Brain pericyte (primary cell): ENCODE results near the gene PRSS36.
A peak's percentile ranks its signal among the peaks of the same experiment; 100 is the strongest.

Experiments
- DNase-seq: peaks from one replicate; pipeline ENCODE4 v3.0.0-alpha.2; 2012; ENCODE audit warnings: low read depth, low spot score

PRSS36 gene

DNA sequence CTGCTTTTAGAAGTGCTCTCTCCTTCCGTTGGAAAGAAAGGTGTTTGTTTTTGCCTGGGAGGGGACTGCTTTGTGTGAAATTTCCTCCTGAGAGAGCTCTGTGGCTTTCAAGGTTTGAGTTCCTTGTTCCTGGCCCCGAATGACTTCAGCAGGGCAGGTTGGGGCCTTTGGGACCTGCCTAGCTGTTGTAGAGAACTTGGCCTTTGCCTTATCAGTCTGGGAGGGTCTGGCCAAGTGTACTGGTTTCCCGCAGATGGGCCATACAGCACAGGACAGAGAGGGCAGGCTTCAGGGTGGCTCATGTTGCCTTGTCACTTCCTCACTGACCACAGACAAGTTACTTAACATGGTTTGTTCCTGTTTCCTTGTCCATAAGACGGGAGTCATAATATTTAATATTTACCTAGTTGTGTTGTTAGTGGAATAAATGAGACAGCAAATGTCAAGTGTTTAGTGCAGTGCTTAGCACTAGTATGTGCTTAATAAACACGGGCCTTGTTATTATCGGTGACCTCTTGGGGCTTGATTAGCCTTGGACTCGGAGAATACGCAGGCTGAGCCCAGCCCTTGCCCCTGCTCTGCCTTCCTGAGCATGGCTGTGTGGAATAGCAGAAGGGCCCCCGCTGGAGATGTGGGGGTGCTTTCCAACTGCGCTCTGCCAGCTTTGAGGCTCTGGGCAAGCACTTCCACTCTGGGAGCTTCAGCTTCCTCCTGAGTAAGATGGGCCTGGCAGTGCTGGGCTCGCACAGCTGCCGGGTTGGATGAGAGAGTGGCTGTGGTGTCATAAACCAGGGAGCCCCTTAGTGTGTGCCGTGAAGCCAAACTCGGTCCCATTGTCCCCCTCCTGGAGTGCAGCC is 20.9 kb downstream of the PRSS36 start:
- DNase-seq: no peak

DNA sequence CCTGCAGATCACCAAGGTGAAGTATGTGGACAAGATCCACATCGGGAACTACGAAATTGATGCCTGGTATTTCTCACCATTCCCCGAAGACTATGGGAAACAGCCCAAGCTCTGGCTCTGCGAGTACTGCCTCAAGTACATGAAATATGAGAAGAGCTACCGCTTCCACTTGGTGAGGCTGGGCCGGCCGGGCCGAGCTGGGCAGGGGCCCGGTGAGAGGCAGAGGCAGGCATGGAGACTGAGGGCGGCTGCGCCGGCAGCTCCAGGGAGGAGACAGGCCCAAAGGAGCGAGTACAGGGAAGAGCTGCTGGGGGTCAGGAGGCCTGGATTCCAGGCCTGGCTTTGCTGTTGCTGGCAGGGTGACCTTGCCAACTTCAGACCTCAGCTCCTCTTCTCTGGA is 22.7 kb downstream of the PRSS36 start:
- DNase-seq: no peak

DNA sequence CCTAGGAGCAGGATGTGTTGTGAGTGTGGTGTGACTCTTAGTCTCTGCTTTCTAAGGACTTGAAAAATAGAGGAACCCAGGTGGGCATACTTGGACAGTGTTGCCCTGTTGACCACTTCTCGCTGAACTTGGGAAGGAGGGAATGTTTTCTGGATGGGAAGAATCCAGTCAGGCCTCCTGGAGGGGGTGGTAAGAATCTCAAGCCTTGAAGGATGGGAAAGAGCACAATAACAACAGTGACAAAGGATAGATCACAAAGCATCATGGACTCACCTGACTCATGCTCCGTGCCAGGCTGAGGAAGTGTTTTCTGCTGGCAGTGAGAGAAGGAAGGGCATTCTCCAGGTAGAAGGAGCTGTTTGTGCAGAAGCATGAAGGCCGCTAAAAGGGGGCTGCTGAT is 24.0 kb downstream of the PRSS36 start:
- no peak for DNase-seq

DNA sequence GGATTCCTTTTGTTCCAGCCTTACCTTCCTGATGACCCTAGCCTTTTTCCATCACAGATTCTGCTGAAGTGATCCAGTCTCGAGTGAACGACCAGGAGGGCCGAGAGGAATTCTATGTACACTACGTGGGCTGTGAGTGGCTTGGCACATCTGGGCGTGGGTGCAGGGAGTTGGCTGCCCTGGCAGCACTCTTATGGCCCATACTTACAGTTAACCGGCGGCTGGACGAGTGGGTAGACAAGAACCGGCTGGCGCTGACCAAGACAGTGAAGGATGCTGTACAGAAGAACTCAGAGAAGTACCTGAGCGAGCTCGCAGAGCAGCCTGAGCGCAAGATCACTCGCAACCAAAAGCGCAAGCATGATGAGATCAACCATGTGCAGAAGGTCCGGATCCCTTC is 29.7 kb downstream of the PRSS36 start:
- DNase-seq: no peak

DNA sequence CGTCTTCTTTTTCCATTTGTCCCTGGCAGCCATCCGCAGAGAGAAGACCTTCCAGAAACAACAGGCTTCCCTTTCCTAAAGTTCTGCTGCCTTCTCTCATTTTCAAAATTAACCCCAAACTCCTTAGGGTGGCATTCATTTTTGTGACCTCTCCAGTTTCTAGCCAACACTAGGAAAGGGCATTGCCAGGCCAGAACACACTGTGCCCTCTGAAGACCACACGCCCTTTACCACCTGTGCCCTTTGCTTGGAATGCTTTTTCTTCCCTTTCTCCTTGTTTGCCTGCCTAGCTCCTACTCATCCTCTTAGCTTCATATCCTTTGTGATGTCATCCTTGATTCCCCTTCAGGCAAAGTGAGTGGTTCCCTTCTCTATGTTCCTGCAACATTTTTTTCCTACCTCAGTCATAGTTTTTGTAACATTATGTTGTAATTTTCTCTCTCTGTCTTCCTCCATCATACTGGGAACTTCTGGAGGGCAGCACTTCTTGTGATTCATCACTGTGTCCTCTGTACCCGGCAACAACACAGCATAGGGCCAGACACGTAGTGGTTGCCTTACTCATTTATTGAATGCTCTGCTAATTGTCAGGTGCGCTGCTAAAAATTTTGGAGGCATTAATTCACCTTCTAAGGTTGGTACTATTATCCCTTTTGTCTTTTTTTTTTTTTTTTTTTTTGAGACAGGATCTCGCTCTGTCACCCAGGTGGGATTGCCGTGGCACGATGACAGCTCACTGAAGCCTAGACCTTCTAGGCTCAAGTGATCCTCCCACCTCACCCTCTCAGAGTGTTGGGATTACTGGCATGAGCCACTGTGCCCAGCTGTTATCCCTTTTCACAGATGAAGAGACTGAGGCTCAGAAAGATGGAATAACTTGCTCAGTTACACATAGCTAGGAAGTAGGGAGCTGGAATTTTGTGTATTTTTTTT is 31.4 kb downstream of the PRSS36 start:
- DNase-seq: no peak

DNA sequence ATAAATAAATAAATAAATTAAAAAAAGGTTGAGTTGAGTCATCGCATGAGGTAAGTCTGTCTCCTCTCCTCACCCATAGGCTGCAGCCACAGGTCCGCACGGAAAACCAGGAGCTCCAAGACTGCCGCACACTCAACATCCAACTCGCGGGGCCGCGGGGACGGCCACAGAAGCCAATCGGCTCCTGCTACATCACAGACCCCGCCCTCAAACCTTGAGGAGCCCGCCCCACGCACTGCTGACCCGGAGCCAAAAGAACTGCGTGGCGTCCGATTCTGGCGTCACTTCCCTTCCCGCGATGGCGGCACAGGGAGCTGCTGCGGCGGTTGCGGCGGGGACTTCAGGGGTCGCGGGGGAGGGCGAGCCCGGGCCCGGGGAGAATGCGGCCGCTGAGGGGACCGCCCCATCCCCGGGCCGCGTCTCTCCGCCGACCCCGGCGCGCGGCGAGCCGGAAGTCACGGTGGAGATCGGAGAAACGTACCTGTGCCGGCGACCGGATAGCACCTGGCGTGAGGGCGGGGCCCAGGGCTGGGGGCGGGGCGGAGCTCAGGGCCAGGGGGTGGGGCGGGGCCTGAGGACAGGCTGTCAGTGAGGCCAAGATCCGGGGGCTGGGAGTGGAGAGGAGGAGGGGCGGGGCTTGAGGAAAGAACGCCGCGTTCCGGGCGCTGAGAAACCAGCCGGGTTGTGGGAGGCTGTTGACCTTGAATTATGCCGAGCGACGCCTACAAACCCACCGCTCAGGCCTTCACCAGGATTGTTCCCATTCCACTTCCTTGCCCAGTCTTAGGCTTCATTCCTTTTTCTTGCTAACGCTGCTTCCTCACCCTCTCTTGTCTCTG is 32.3 kb downstream of the PRSS36 start, which contains the start of gene KAT8:
Gene KAT8, plus strand, starts transcription at position 281 of the 839 bp plus-strand sequence. Its CDS starts 18 bp downstream, at position 299.
- DNase-seq: peak; percentile 95

DNA sequence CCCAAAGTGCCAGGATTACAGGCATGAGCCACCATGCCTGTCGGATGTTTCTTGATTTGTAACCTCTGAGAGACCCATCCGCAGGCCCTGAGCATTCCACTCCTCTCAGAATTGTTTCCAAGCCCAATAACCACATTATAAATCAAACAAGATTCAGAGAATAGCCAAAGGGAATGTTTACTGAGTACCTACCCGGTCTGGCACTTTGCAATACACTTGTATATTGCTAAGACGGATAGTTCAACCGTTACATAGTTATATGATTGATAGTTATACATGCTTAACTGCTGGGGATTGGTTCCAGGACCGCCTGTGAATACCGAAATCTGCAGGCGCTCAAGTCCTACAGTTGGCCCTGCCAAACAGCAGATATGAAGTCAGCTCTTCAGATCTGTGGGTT is 35.4 kb downstream of the PRSS36 start:
- DNase-seq: no peak

DNA sequence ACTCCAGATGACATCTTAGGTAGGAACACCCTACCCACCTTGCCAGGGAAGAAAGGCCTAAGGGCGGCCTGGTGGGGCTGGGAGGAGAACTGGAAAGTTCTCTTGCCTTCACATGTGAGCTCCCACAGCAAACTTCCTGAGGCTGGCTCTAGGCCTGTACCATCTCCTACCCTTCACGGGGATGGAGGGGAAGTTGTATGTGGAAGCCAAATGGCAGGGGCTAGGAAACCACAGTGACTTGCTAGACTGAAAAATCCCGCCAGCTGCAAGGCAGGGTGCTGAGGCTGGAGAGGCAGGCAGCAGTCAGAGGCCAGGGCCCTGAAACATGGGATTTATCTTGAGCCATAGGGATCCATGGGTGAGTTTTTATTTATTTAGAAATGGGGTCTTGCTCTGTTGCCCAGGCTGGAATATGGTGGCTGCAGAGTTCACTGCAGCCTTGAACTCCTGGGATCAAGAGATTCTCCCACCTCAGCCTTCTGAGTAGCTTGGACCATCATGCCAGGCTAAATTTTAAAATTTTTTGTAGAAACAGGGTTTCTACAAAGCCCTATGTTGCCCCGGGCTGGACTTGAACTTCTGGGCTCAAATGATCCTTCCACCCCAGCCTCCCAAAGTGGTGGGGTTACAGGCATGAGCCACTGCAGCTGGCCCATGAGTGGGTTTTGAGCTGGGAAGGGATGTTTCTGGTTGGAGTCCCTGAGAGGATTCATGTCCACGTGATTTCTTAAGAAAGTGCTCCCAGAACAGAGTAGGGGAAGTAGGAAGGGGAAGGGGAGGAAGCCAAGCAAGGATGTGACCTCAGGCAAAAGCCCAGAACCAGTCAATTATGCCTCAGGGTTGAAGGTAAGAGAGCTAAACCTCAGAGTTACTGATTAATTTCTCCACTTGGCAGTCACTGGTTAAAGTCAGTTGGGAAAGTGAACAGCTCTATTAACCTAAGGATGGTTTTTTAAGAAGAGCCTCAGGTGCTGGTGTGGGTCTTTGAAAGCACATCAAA is 36.4 kb downstream of the PRSS36 start:
- DNase-seq: no peak

DNA sequence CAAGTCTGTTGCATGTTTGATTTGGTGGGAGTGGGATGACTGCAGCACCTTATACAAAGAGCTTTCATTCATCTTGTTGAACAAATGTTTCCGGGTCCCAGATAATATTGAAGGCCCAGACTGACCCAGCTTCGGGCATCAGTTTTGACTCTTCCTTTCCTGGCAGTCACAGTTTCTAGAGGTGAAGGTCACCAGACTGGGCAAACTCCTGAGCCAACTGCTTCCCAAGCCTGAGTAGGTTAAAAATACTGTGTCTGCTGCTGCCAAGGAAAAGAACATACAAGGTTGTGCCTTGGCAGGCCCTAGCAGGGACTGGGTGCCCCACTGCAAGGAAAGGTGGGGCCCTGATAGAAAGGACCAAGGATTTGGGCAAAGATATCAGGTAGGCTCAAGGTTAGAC is 37.2 kb downstream of the PRSS36 start:
- no peak for DNase-seq

DNA sequence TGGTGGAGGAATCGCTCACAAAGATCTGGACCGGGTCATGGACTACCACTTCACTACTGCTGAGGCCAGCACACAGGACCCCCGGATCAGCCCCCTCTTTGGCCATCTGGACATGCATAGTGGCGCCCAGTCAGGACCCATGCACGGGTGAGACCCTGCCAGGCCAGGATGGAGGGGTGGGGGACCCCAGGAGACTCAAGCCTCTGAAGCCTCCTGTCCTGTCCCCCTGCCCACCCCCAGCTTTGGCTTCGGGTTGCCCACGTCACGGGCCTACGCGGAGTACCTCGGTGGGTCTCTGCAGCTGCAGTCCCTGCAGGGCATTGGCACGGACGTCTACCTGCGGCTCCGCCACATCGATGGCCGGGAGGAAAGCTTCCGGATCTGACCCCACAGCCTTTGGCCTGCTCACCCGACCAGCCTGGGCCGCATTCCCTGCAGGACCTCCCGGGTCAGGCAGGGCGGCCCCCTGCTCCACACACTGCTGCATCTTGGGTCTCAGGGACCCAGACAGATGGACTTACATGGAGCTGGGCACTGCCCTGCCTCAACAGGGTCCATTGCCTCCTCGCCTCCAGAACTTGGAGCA is 37.9 kb downstream of the PRSS36 start:
- DNase-seq: no peak

DNA sequence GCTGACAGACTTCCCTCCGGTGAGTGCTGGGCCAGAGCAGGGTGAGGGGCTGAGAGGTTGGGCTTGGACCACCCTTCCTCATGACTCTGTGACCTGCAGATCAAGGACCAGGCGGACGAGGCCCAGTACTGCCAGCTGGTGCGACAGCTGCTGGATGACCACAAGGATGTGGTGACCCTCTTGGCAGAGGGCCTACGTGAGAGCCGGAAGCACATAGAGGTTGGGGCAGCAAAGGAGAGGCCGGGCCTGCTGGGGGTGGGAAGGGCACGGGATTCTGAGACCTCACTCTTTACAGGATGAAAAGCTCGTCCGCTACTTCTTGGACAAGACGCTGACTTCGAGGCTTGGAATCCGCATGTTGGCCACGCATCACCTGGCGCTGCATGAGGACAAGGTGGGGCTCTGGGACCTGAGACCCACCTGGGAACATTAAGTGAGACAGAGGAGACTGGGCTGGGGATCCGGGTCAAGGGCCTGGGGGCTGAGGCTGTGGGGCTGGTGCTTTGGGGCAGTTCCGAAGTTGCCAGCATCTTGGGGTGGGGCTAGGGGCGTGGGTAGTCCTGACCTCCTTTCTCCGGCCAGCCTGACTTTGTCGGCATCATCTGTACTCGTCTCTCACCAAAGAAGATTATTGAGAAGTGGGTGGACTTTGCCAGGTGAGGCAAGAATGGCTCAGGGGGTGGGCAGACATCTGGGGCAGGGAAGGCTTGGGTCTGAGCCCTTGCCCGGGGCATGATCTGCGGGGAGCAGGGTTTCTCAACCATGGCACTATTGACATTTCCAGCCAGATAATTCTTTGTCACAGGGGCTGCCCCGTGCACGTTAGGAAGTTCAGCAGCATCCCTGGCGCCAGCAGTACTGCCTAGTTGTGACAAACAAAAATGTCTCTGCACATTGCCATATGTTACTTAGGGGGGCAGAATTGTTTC is 39.5 kb downstream of the PRSS36 start:
- DNase-seq: no peak

DNA sequence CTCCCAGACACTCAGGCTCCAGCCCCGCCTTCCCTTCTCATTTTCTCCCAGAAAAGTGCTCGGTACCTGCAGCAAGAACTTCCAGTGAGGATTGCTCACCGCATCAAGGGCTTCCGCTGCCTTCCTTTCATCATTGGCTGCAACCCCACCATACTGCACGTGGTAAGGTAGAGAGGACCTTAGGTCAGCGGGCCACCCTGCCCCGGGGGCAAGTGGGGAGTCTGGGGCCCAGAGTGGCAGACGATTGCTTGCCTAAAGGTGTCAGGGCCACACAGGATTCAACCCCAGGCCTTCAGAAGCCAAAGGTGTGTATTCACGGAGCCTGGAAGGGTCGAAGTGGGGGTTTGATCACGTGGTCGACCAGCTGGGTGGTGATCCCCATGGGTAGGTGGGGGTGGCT is 40.2 kb downstream of the PRSS36 start:
- no peak for DNase-seq

DNA sequence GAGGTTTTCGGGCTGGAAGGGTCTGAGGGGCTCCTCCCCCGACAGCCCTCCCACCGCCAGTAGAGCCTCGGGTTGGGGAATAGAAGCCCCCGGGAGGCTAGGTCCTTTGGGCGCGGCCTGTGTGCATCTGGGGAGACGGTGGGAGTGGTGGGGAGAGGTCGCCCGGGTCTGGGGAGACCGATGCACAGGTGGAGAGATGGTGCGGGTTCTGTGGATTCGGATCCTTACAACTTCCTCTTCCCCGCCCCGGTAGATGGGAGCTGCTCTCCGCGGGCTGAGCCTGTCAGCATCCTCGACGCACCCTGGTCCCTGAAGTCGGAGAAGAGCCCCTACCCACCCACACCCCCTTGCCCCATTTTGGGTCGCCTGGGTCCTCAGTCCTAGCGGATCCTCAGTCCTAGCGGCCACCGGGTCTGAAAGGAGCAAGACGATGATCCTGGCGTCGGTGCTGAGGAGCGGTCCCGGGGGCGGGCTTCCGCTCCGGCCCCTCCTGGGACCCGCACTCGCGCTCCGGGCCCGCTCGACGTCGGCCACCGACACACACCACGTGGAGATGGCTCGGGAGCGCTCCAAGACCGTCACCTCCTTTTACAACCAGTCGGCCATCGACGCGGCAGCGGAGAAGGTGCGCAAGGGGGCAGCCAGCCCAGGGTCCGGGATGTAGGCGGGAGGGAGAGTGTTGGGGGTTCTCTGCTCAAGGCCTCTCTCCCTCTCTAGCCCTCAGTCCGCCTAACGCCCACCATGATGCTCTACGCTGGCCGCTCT is 40.9 kb downstream of the PRSS36 start:
- no peak for DNase-seq

DNA sequence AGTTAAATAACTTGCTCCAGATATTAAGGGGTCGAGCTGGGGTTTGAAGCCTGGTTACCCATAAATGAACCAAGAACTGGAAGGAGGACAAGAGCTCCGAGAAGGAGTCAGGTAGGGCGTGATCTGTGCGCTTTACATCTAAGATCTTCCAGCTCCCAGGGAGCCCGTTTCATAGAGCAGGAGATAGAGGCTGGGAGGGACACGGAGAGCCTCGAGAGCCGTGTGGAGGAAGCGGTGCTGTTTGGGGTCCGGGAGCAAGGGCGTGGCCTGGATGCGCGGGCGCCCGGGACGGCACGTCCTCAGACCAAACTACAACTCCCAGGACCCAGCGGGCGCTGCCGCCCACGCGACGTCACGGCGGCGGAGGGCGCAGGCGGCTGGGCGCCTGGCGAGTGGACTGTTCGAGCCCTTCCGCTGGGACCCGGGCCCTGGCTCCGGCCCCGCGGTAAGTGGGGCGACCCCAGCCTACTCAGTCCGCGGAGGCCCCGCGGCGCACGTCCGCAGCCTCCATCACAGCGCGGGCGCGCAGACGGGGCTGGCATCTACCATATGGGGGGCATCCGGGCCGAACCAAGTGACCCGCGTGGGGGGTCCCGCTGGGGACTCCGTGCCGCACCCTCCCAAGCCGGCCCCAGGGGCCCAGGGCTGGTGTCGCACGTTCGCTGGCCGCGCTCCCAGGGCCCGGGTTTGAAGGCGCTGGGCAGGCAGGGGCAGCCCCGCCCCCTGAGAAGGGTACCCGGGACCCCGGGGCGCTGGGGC is 41.7 kb downstream of the PRSS36 start, which contains the start of gene BCKDK:
Gene BCKDK, plus strand, starts transcription at position 352 of the 759 bp plus-strand sequence. CDS start 838 bp downstream, outside the sequence.
- no peak for DNase-seq

DNA sequence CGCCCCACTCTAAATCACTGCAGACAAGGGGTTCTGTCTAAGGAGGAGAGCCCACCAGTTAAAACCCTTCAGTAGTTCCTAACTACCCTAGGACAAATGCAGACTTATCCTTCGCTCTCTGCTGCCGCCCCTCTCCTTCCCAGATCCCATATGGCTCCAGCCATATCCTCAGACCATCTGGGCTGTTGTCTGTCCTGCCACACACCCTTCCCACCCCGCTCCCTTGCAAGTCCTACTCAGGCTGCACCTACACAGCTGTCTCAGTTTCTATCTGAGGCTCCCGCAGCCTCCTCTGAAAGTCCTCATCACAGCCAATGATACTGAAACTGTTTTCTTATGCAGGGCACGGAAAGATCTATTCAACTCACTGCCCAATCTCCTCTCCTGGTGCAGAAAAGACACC is 42.4 kb downstream of the PRSS36 start:
- DNase-seq: no peak

DNA sequence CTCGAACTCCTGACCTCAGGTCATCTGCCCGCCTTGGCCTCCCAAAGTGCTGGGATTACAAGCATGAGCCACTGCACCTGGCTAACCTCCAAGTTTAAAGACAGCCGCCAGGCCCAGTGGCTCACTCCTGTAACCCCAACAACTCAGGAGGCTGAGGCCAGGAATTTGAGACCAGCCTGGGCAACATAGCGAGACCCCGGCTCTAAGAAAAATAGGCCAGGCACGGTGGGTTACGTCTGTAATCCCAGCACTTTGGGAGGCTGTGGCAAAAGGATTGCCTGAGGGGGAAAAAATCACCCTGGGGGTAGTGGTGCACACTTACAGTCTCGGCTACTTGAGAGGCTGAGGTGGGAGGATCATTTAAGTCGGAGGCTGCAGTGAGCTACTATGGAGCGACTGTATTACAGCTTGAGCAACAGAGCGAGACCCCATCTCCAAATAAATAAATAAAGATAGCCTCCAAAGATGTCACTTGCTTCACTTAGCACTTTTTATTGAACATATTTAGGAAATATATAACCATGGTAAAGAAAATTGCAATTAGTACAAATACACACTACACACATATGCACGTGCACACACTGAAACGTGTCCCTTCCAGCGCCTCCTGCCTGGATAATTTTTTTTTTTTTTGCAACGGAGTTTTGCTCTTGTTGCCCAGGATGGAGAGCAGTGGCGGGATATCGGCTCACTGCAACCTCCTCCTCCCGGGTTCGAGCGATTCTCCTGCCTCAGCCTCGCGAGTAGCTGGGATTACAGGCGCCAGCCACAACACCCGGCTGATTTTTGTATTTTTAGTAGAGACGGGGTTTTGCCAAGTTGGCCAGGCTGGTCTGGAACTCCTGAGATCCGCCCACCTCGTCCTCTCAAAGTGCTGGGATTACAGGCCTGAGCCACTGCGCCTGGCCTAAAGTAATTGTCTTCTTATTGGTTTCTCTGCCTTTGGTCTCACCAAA is 43.1 kb downstream of the PRSS36 start:
- no peak for DNase-seq
